ENCODE data around the gene PIGN.

The PIGN gene

DNA sequence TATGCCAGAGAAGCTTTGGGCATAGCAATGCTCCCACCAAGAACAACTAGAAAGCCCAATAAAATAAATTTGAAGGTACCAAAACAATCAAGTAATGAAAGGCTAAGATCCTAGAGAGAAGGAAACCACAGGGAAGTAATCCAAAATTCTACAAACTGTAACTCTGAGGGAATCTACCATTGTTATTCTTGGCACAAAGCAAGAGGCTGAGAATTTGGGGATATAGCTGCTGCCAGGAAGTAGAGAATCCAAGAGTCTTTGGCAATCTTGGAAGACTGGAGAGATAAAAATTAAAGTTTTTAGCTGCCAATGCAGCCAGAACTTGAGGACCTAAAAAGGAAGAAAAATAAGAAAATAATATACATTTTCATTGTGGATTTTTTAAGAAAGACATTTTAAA is 68.5 kb downstream of the PIGN start:
- no peak overlapping the region for H3K4me3 ChIP-seq (ENCODE audit: low read depth, low read length)
- TF ChIP-seq, protein P1, sequence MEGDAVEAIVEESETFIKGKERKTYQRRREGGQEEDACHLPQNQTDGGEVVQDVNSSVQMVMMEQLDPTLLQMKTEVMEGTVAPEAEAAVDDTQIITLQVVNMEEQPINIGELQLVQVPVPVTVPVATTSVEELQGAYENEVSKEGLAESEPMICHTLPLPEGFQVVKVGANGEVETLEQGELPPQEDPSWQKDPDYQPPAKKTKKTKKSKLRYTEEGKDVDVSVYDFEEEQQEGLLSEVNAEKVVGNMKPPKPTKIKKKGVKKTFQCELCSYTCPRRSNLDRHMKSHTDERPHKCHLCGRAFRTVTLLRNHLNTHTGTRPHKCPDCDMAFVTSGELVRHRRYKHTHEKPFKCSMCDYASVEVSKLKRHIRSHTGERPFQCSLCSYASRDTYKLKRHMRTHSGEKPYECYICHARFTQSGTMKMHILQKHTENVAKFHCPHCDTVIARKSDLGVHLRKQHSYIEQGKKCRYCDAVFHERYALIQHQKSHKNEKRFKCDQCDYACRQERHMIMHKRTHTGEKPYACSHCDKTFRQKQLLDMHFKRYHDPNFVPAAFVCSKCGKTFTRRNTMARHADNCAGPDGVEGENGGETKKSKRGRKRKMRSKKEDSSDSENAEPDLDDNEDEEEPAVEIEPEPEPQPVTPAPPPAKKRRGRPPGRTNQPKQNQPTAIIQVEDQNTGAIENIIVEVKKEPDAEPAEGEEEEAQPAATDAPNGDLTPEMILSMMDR (IDR thresholded peaks at IDR 0.05; ENCODE audit: borderline replicate concordance, insufficient read depth, low read depth, low read length) = no peak

DNA sequence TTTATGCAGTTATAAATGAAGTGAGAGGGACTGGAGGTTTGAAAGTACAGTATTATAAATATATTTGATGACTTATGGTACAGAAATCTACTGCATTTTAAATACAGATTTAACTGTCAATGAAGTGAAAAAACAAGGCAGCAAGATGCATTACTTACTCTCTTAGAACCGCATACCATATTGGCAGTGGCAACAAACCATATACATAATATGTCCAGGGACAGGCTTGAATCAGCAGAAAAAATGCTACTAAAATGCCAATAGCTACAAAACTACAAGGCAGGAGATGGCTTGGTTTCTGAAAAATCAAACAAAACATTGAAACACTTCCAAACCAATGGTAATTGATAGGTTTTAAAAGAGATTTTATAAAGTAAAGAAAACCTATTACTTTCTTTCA is 77.2 kb downstream of the PIGN start:
- H3K4me3 ChIP-seq (ENCODE audit: low read depth, low read length) = no peak overlapping the region
- TF ChIP-seq, protein P1 (IDR thresholded peaks at IDR 0.05; ENCODE audit: borderline replicate concordance, insufficient read depth, low read depth, low read length) = no peak

DNA sequence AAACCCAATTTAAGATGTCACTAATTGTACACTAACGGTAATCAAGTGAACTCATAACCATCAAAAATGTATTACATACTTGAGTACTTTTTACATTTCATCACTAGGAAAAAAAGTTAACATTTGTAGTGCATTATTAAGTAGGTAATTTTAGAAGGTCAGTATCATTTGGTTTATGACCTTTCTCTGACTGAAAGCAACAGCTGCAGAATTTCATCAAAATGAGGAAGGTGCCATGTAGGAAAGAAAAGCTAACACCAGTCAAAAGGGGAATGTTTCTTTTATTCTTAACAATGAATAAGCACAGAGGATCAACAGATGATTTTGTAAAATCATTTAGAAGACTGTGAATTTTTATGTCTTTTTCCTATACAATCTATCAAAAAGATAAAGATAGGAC is 79.0 kb downstream of the PIGN start:
- no peak overlapping the region for H3K4me3 ChIP-seq (ENCODE audit: low read depth, low read length)
- TF ChIP-seq, protein P1 (IDR thresholded peaks at IDR 0.05; ENCODE audit: borderline replicate concordance, insufficient read depth, low read depth, low read length) = no peak

DNA sequence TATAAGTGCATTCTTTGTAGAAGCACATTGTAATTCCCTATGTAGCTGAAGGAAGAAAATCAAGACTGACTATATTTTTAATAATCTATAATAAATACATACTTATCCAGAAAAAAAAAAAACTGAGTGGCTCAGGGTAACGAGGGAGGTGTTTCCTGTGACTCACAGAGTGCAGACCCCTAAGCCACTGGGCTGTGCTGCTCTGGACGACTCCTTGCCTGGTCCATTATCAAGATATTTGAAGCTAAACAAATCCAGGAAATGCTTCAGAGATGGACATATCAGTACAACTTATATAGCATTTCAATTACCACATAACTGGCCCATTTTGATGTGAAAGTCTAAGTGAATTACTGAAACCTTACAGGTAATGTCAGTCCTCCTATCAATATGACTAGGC is 80.6 kb downstream of the PIGN start:
- TF ChIP-seq, protein P1 (IDR thresholded peaks at IDR 0.05; ENCODE audit: borderline replicate concordance, insufficient read depth, low read depth, low read length) = no peak
- H3K4me3 ChIP-seq (ENCODE audit: low read depth, low read length) = no peak overlapping the region

DNA sequence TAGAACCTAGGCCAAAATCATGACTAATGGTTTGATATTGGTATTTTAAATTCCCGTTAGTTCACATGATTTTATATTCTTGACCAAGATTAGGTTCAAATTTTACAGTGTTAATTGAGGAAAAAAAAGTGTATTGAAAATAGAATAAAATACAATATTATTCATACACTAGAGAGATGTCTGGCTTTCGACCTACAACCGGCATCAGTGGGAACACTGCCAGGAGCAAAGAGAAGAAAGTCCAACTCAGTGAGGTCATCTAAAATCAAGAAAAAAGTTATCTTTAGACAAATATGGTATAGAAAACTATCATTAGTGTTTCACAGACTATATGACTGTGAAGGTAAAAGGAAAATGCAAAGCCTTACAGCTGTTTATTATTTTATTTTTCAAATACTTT is 81.5 kb downstream of the PIGN start:
- no peak overlapping the region for H3K4me3 ChIP-seq (ENCODE audit: low read depth, low read length)

DNA sequence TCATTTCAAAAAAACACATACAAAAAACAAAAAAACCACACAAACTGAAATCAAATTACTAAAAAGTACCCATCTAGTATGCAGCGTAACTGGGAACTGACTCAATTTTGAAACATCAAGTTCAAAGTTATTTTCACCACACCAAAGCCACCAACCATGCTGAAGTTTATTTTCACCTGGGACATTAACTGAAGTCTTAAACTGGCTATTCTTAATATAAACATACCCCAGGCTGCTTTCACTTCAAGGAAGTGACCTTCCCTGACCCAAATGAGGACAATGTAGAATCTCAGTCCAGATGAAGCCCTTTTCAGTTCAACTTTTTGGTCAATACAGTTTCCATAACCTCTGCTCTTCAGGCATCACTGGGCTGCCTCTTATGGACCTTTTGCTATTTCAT is 84.6 kb downstream of the PIGN start:
- no peak overlapping the region for H3K4me3 ChIP-seq (ENCODE audit: low read depth, low read length)
- TF ChIP-seq, protein P1 (IDR thresholded peaks at IDR 0.05; ENCODE audit: borderline replicate concordance, insufficient read depth, low read depth, low read length) = no peak

More for the DNA sequence above, 81.5 kb downstream of the PIGN start:
- TF ChIP-seq, protein P1 (IDR thresholded peaks at IDR 0.05; ENCODE audit: borderline replicate concordance, insufficient read depth, low read depth, low read length) = no peak

DNA sequence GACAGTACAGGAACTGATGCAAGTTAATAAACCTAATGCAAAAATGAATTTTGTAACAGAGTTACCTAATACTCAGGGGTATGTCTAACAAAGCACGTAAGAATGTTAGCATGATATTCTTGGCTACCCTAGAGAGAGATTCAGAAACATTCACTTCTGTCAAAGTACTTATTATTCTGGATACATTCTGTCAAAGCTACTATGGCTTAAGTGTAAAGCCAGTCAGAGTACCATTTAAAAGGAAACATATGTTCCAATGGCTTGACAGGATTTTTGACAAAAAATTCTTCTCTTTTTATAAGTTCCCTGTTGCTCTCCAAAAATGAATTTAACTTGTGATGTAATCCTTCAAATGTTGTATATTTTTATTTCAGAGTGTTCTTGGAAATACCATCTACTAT is 85.5 kb downstream of the PIGN start:
- H3K4me3 ChIP-seq (ENCODE audit: low read depth, low read length) = no peak overlapping the region
- TF ChIP-seq, protein P1 (IDR thresholded peaks at IDR 0.05; ENCODE audit: borderline replicate concordance, insufficient read depth, low read depth, low read length) = no peak
